ENCODE data around the gene ZIM2.

GRCh38 chr19:56869886-56870285, 29.4 kb upstream of the ZIM2 start:
- TF ChIP-seq GATA2 (IDR thresholded peaks at IDR 0.05; ENCODE audit: low read depth, low read length) (no peak), GATA3 (IDR thresholded peaks at IDR 0.05; ENCODE audit: low read depth, low read length) (no peak)

Measured in SH-SY5Y (cell line).